Activated CD4-positive, alpha-beta T cell treated with anti-CD3 and anti-CD28 coated beads, Interleukin-2, amount 10 ng/mL, durations not matched to agents 7 days and 5 days (primary cell): ENCODE data around the gene KMT5C. TPM values are rescaled to one million over a fixed set of nuclear protein-coding genes. Genes with fewer than 3 reads are reported as not detected.

Source experiments
- CTCF ChIA-PET: fragments of 350-600 bp; sonication (Branson Sonifier 250); formaldehyde crosslinking; loops from one replicate; lab custom pipeline; 2021; ENCODE audit warnings: antibody characterized with exemption; lab: Charles Lee
- POLR2A ChIA-PET: fragments of 350-600 bp; sonication (Branson Sonifier 250); formaldehyde crosslinking; loops from one replicate; lab custom pipeline; 2021; ENCODE audit warnings: antibody characterized with exemption; lab: Charles Lee
- DNase-seq: peaks from one replicate; pipeline ENCODE4 v3.0.0-alpha.2; 2020
- H3K27ac Mint-ChIP-seq: one replicate; pipeline ENCODE4 v1.8.0; 2021; ENCODE audit warnings: mild to moderate bottlenecking, moderate library complexity, mixed read lengths
- H3K27me3 Mint-ChIP-seq: one replicate; pipeline ENCODE4 v1.8.0; 2021; ENCODE audit warnings: mixed read lengths
- H3K36me3 Mint-ChIP-seq: one replicate; pipeline ENCODE4 v1.8.0; 2021; ENCODE audit warnings: low read depth, mixed read lengths
- H3K4me1 Mint-ChIP-seq: one replicate; pipeline ENCODE4 v1.8.0; 2021; ENCODE audit warnings: mixed read lengths
- H3K4me3 Mint-ChIP-seq: one replicate; pipeline ENCODE4 v1.8.0; 2021; ENCODE audit warnings: mild to moderate bottlenecking, moderate library complexity, mixed read lengths
- H3K9me3 Mint-ChIP-seq: one replicate; pipeline ENCODE4 v1.8.0; 2021; ENCODE audit warnings: mixed read lengths
- total RNA-seq, 2 experiments: library from RNA; stranded (reverse); gene quantifications; one replicate each; pipeline ENCODE4 v1.2.3, GENCODE V29; 2021

Gene KMT5C
- total RNA-seq, 2 experiments from 2014 or later: 21.7 to 28.3 TPM

GRCh38 chr19:55306712-55307111, 33.0 kb upstream of the KMT5C start:
- CTCF ChIA-PET: interaction anchor here (0.5 to 2.8 kb wide), 4 partner anchors 11 to 51 kb away, joined by 3 to 9 read pairs (median 3); partner anchors contain the start of gene KMT5C
- Mint-ChIP-seq H3K36me3 (peaks cover 3% of the 10 kb centered on the region), H3K9me3 (no peaks in the 10 kb centered on the region)

DNA sequence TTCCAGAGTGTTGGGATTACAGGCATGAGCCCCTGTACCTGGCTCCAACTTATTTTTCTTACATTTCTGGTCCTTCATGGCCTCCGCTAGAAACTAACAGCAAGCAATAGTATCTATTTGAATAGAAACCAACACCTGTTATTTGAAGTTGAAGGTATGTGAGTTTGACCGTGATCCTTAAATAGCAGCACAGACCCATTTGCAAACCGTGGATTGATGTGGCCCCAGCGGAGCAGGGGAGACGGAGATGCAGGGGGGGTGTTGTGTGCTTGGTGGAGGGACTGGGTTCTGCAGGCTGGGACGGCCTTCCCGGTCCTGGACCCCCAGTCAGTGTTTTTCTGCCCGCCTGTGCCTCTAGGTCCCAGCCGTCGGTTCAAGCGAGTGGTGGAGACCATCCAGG, 31.4 kb upstream of the KMT5C start:
- Mint-ChIP-seq H3K9me3 (no peaks in the 10 kb centered on the region), H3K27ac (no peak overlapping the region), H3K4me1 (peaks cover 6% of the 10 kb centered on the region), H3K36me3 (peaks cover 3% of the 10 kb centered on the region), H3K4me3 (no peak overlapping the region), H3K27me3 (no peaks in the 10 kb centered on the region)
- CTCF ChIA-PET: interaction anchor here (0.6 to 1.5 kb wide), 2 partner anchors 31 to 346 kb away, joined by 3 read pairs; partner anchors contain the start of gene KMT5C
- POLR2A ChIA-PET: no interaction called here
- DNase-seq: no peak

More at GRCh38 chr19:55306712-55307111, 33.0 kb upstream of the KMT5C start:
- Mint-ChIP-seq H3K4me3 (no peak overlapping the region), H3K27me3 (no peaks in the 10 kb centered on the region), H3K4me1 (peaks cover 10% of the 10 kb centered on the region), H3K27ac (no peak overlapping the region)
- no peak for DNase-seq
- POLR2A ChIA-PET: interaction anchor here (0.7 kb wide), 1 partner anchor 101 kb away, joined by 3 read pairs; the partner anchor contains the start of gene UBE2S

- DNase-seq: no peak
- H3K27ac Mint-ChIP-seq: no peak overlapping the region
- no peaks in the 10 kb centered on the region for H3K9me3 Mint-ChIP-seq
- H3K4me1 Mint-ChIP-seq: peaks cover 6% of the 10 kb centered on the region
- ChIA-PET CTCF (interaction anchor here (1.1 to 1.2 kb wide), 3 partner anchors 8 to 75 kb away, joined by 3 read pairs; partner anchors contain the start of gene TMEM238), POLR2A (no interaction called here)
- no peak overlapping the region for H3K4me3 Mint-ChIP-seq
- no peaks in the 10 kb centered on the region for H3K27me3 Mint-ChIP-seq
- peaks cover 3% of the 10 kb centered on the region for H3K36me3 Mint-ChIP-seq
These were observed 30.2 kb upstream of the KMT5C start for GRCh38 chr19:55309448-55309847.

DNA sequence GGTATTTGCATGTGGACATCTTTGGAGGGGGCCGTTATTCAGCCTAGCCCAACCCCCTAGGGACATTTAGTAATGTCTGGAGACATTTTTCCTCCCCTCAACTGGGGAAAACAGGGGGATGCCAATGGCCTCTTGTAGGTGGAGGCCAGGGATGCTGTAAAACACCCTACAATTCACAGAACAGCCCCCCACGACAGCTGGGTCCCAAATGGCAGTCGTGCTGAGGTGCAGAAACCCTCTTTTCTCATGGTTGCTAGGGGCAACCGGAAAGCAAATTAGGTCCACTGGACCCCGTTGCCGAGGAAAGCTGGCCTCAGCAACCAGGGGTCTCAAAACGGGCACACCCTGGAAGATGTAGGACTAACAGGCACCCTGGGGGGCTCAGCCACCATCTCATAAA, 29.2 kb upstream of the KMT5C start:
- H3K4me3 Mint-ChIP-seq: no peak overlapping the region
- H3K4me1 Mint-ChIP-seq: peaks cover 4% of the 10 kb centered on the region
- peaks cover 3% of the 10 kb centered on the region for H3K36me3 Mint-ChIP-seq
- H3K27me3 Mint-ChIP-seq: no peaks in the 10 kb centered on the region
- ChIA-PET CTCF (interaction anchor here (1.1 kb wide), 1 partner anchor 11 kb away, joined by 3 read pairs; no protein-coding TSS in a partner anchor), POLR2A (no interaction called here)
- no peaks in the 10 kb centered on the region for H3K9me3 Mint-ChIP-seq
- H3K27ac Mint-ChIP-seq: no peak overlapping the region
- no peak for DNase-seq

DNA sequence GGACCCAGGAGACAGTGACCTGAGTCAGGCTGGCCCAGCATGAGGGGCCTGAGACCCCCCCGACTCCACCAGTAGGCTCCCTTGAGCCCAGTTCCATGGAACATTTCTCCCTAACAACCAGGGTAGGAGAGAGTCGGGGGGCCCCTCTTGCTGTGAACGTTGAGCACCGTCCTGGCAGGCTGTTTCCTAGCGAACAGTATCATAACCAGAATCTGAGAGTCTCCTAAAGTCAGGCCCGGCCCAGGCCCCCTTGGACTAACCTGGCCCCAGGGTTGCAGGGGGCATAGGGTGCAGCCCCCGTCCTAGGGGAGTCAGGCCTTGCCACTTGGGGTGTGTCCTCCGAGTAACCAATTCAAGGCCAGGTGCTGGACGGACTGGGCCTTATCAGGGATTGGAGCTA, 28.3 kb upstream of the KMT5C start:
- H3K27me3 Mint-ChIP-seq: no peaks in the 10 kb centered on the region
- no peaks in the 10 kb centered on the region for H3K4me1 Mint-ChIP-seq
- H3K9me3 Mint-ChIP-seq: no peaks in the 10 kb centered on the region
- no peak overlapping the region for H3K4me3 Mint-ChIP-seq
- H3K27ac Mint-ChIP-seq: no peak overlapping the region
- peaks cover 3% of the 10 kb centered on the region for H3K36me3 Mint-ChIP-seq
- ChIA-PET POLR2A (no interaction called here), CTCF (interaction anchor here (1.2 kb wide), 1 partner anchor 57 kb away, joined by 3 read pairs; no protein-coding TSS in a partner anchor)
- DNase-seq: no peak

DNA sequence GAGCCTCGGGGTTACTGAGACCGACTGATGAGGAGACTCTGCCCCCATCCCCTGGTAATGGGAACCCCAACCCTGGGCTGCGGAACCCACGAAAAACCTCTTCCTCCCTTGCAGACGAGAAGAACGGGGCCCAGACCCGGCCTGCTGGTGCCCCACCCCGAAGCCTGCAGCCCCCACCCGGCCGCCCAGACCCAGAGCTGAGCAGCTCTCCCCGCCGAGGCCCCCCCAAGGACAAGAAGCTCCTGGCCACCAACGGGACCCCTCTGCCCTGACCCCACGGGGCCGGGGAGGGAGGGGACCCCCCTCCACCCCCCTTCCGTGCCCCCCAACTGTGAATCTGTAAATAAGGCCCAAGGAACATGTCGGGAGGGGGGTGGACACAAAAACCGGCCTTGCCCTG, 27.9 kb upstream of the KMT5C start:
- Mint-ChIP-seq H3K27me3 (no peaks in the 10 kb centered on the region), H3K4me1 (no peaks in the 10 kb centered on the region), H3K9me3 (no peaks in the 10 kb centered on the region), H3K4me3 (no peak overlapping the region), H3K36me3 (peaks cover 3% of the 10 kb centered on the region), H3K27ac (no peak overlapping the region)
- ChIA-PET POLR2A (no interaction called here), CTCF (interaction anchor here (1.2 kb wide), 1 partner anchor 56 kb away, joined by 3 read pairs; no protein-coding TSS in a partner anchor)
- DNase-seq: no peak

DNA sequence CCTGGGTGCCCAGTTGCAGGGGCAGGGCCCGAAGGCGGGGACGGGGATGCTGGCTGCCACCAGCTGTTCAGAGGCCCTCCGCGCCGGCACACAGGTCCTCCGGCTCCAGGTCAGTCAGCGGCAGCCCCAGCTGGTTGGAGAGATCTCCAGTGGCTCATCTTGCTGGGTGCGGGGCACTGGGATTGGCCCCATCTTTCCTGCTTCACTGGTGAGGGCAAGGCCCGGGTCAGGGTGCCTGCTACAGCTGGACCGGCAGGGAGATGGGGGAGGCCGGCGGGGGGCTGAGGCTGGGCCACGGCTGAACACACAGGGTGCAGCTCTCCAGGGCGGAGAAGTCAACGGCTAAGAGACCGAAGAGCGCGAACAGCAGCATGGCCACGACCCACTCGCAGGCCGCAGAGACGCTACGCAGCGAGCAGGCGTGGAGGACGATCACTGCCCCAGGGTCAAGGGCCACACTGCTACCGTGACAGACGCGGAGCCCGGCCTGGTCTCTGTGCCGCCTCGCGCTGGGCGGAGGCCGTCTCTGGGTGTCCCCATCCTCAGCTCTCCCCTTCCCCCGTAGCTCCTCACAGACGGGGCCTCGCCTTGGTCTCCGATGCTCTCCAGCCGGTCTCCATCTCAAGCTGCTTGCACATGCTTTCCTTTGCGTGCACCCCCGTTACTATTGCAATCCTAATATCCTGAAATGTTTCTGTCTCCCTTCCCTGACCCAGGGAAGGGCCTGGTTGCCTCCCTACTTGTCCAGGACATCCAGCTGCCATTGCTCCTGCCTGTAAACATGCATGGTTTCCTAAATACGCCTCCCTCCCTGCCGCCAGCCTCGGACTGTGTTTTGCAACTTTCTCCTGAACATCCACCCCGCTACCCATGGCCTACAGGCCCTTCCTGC, 26.8 kb upstream of the KMT5C start:
- no peak overlapping the region for H3K27ac Mint-ChIP-seq
- no peaks in the 10 kb centered on the region for H3K27me3 Mint-ChIP-seq
- ChIA-PET POLR2A (no interaction called here), CTCF (interaction anchor here (1.1 kb wide), 1 partner anchor 11 kb away, joined by 3 read pairs; no protein-coding TSS in a partner anchor)
- no peak overlapping the region for H3K4me3 Mint-ChIP-seq
- DNase-seq: no peak
- H3K9me3 Mint-ChIP-seq: no peaks in the 10 kb centered on the region
- H3K4me1 Mint-ChIP-seq: no peaks in the 10 kb centered on the region
- no peaks in the 10 kb centered on the region for H3K36me3 Mint-ChIP-seq

DNA sequence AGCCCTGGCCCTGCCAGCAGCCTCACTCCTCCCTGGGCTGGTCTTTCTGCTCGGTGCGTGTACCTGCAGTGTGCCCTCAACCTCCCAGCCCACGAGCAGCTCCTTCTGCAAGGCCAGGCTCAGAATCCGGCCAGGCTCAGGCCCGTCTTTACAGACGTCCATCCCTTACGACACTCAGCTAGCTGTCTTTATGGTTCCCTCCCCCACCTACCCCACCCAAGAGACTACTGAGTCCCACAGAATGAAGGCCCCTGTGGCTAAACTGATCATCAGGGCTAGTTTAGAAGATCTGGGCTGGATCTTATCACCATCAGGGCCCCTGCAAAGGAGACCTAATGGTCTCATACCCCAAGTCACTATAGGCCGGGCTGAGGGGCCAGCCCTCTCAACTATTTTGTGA, 25.3 kb upstream of the KMT5C start:
- no peaks in the 10 kb centered on the region for H3K9me3 Mint-ChIP-seq
- no peaks in the 10 kb centered on the region for H3K4me1 Mint-ChIP-seq
- no peak overlapping the region for H3K4me3 Mint-ChIP-seq
- ChIA-PET POLR2A (no interaction called here), CTCF (no interaction called here)
- H3K36me3 Mint-ChIP-seq: no peaks in the 10 kb centered on the region
- DNase-seq: no peak
- H3K27ac Mint-ChIP-seq: no peak overlapping the region
- no peaks in the 10 kb centered on the region for H3K27me3 Mint-ChIP-seq

DNA sequence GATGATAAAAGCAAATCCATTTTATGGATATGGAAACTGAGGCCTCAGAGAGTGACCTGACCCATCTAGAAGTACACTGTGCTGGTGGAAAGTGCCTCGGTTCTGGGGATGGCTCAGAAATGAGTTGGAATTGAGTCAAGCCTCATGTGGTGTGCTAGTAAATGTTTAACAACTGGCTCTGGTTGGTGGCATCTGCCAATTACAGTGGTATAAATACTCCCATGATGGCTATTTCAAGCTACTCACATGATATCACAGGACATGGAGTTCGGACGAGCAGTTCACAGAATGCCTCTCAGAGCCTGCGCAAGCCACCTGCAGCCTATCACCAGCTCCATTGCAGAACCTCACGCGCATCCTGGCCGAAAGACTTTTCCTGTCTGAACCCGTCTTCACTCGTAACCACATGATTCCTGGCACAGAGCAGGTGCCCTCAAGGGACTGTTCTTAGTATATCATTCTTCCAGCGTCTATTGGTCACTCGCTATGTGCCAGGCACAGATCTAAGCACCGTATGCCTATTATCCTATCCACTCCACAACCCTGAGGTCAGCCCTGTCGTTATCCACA, 23.6 kb upstream of the KMT5C start:
- H3K27me3 Mint-ChIP-seq: no peaks in the 10 kb centered on the region
- DNase-seq: no peak
- H3K9me3 Mint-ChIP-seq: no peaks in the 10 kb centered on the region
- H3K36me3 Mint-ChIP-seq: no peaks in the 10 kb centered on the region
- POLR2A ChIA-PET: no interaction called here
- no peak overlapping the region for H3K4me3 Mint-ChIP-seq
- CTCF ChIA-PET: no interaction called here
- H3K4me1 Mint-ChIP-seq: no peaks in the 10 kb centered on the region
- no peak overlapping the region for H3K27ac Mint-ChIP-seq

DNA sequence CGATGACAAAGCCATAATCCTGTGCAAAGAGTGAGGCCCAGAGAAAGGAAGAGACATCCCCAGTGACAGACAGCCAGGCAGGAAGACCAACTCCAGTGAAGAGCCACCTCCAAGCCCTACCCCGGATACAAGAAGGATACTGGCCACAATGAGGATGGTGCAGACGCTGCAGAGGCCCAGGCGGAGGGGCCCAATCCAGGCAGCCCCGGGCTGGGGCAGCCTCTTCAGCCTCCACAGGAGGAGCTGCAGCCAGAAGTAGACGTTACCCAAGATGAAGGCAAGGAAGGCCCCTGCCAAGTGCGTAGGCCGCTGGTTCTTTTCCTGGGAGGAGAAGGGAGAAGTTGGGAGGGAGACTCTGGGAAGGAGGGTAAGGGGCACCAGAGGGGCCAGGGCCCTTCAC, 23.0 kb upstream of the KMT5C start:
- H3K4me1 Mint-ChIP-seq: peaks cover 2% of the 10 kb centered on the region
- CTCF ChIA-PET: interaction anchor here (1.7 to 2.5 kb wide), 2 partner anchors 10 to 22 kb away, joined by 9 read pairs; no protein-coding TSS in a partner anchor
- H3K36me3 Mint-ChIP-seq: no peaks in the 10 kb centered on the region
- POLR2A ChIA-PET: no interaction called here
- no peak for DNase-seq
- no peaks in the 10 kb centered on the region for H3K9me3 Mint-ChIP-seq
- peaks cover 2% of the 10 kb centered on the region for H3K27me3 Mint-ChIP-seq
- H3K27ac Mint-ChIP-seq: no peak overlapping the region
- no peak overlapping the region for H3K4me3 Mint-ChIP-seq

- ChIA-PET CTCF (interaction anchor here (0.5 to 2.1 kb wide), 3 partner anchors 15 to 25 kb away, joined by 3 to 9 read pairs (median 3); no protein-coding TSS in a partner anchor), POLR2A (no interaction called here)
- DNase-seq: no peak
- Mint-ChIP-seq H3K4me1 (peaks cover 7% of the 10 kb centered on the region), H3K27me3 (peaks cover 14% of the 10 kb centered on the region), H3K27ac (no peak overlapping the region), H3K36me3 (no peaks in the 10 kb centered on the region), H3K4me3 (no peak overlapping the region), H3K9me3 (no peaks in the 10 kb centered on the region)
These were observed 19.9 kb upstream of the KMT5C start for GRCh38 chr19:55319785-55320184.

DNA sequence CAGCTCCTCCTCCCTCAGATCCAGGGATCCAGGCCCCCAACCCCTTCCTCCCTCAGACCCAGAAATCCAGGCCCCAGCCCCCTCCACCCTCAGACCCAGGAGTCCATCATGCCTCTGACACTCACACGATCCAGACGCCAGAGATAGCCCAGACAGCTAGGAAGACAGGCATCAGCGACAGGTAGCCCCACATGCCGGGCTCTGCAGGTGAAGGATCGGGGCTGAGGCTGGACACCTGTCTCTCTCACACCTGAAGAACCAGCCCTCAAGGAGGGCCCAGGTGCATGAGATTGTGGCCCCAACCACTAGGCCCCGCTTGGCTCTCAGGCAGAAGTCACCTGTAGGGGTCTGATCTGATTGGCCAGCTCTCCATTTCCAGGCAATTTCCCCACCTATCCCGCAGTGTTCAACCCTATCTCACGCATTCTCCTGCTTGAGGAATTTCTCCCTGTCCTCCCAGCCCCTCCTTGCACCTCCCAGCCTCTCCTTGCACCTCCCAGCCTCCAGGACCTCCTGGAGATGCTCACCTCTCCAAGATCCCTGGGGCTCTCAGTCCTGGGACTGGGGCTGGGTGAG, 18.7 kb upstream of the KMT5C start:
- no peaks in the 10 kb centered on the region for H3K36me3 Mint-ChIP-seq
- no peak for DNase-seq
- no peak overlapping the region for H3K4me3 Mint-ChIP-seq
- peaks cover 14% of the 10 kb centered on the region for H3K27me3 Mint-ChIP-seq
- POLR2A ChIA-PET: no interaction called here
- peaks cover 11% of the 10 kb centered on the region for H3K4me1 Mint-ChIP-seq
- CTCF ChIA-PET: interaction anchor here (1.0 to 2.2 kb wide), 5 partner anchors 11 to 26 kb away, joined by 3 to 12 read pairs (median 3); no protein-coding TSS in a partner anchor
- no peak overlapping the region for H3K27ac Mint-ChIP-seq
- no peaks in the 10 kb centered on the region for H3K9me3 Mint-ChIP-seq
